ELR (cell line): ENCODE data around the gene OLIG2.

Experiments
- DNase-seq: peaks from one replicate; pipeline ENCODE4 v3.0.0-alpha.2; 2015; ENCODE audit warnings: low read depth

Gene OLIG2

DNA sequence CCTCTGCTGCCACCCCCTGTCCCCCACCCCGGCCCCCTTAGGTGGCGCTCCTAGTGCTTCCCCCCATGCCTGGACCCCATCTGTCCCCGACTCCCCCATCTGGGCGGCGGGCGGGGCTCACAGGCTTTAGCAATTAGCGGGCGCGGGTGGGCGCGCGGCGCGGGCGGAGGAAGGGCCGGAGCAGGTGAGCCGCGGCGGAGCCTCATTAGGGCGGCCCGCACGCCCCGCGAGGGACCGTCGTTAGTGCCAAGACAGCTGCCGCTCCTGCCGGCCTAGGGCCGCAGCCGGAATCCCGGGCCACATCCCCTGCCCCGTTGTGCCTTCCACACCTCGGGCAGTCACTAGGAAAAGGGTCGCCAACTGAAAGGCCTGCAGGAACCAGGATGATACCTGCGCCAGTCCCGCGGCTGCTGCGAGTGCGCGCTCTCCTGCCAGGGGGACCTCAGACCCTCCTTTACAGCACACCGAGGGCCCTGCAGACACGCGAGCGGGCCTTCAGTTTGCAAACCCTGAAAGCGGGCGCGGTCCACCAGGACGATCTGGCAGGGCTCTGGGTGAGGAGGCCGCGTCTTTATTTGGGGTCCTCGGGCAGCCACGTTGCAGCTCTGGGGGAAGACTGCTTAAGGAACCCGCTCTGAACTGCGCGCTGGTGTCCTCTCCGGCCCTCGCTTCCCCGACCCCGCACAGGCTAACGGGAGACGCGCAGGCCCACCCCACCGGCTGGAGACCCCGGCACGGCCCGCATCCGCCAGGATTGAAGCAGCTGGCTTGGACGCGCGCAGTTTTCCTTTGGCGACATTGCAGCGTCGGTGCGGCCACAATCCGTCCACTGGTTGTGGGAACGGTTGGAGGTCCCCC is 7.6 kb downstream of the OLIG2 start:
- no peak for DNase-seq

DNA sequence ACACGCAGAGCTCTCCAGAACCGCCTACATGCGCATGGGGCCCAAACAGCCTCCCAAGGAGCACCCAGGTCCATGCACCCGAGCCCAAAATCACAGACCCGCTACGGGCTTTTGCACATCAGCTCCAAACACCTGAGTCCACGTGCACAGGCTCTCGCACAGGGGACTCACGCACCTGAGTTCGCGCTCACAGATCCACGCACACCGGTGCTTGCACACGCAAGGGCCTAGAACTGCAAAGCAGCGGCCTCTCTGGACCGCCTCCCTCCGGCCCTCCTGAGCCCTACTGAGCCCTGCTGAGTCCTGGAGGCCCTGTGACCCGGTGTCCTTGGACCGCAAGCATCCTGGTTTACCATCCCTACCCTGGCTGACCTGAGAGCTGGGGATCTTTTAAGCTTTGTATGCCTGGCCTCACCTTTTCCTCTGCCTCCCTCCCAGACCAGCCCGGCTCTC is 8.3 kb downstream of the OLIG2 start:
- DNase-seq: no peak

DNA sequence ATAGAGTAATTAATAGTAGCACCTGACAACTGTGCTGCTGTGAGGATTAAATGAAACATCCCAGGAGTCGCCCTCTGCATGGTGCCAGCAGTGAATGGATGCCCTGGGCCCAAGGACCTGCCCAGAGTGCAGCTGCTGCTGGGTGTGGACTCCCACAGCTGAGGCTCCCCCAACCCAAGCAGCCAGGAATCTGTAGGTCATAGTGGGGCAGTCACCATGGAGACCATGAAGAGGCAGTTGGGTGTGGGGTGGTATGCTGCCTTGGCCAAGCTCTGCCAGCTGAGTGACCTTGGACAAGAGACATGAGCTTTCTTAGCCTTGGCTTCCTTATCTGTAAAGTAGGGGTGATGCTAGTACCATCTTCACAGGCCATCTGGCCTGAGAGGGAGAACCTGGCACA is 9.4 kb downstream of the OLIG2 start:
- no peak for DNase-seq

DNA sequence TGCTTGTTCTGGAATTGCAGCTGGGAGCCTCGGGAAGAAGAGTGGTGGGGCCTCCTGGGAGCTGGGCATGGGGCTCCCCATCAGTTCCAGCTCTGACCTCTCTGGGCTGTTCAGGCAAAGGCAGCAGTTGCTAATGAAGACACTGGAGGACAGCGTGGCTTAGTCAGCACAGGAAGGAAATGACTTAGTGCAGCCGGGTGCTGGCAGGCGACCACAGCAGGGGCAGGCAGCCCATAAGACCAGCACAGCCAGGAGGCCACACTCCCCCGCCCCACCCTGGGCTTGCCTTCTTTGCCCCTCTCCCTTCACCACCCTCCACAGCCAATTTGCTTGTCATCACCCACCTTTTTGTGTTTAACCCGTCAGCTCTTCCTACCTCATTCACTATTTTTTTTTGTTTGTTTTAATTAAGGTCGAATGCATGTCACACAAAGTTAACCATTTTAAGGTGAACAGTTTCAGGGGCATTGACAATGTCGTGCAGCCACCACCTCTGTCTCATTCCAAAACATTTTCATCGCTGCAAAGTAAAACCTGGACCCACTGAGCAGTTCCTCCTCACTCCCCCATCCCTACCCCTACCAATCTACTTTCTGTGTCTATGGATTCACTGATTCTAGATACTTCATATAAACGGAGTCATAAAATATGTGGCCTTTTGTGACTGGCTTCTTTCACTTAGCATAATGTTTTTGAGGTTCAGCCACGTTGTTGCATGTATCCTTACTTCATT is 10.9 kb downstream of the OLIG2 start:
- peak; percentile 81 for DNase-seq

DNA sequence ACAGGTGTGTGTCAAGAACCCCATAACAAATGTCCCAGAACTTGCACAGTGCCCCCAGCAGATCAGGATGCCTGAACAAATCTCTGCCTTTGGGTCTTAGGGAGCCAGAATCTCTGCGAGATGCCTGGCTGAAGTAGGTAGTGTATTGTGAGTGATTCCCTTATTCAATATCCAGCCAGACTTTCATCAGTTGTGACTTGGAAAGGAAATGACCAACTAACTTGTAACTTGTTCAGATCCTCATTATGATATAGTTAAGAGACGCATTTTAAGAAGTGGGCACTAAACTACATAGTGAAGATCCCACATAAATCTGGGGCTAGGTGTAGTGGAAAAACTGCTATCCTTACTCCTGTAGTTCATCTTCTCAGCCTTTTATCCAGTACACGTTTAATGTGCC is 11.8 kb downstream of the OLIG2 start:
- no peak for DNase-seq

- DNase-seq: no peak
Observed at GRCh38 chr21:33039536-33039935, 13.8 kb downstream of the OLIG2 start.

- DNase-seq: no peak
Observed at GRCh38 chr21:33040215-33040614, 14.5 kb downstream of the OLIG2 start.

DNA sequence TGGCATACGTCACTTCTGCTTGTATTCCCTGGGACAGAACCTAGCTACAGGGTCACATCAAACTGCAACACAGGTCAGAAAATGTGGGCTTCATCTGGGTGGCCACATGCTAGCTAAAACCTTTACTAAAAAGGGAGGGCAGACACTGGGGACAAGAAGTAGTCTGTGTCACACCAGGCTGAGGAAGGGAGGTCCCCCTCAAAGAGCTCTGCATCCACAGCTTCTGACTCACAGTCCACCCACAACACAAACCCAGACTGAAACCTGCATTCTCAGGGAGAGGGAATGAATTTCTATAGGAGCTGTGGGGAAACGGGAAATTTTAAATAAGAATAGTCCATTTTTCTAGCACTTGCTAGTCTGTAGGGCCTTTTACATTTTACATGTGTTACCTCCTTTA is 16.2 kb downstream of the OLIG2 start:
- DNase-seq: peak; percentile 51

GRCh38 chr21:33042812-33043211 is 17.1 kb downstream of the OLIG2 start:
- peak; percentile 90 for DNase-seq

DNA sequence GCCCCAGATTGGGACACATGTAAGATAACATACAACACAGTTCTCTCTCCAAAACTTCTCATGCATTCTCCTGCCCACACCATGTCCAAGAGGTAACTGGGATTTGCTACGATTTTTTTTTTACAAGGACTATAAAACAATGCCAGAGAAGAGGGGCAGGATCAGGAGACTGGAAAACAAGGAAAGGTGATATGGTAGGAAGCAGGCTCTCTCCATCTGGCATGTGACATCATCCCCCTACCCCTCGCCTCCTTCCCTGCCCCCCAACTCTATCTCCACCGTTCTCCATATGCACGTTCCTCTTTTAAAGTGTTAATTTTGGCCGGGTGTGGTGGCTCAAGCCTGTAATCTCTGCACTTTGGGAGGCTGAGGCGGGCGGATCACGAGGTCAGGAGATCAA is 20.7 kb downstream of the OLIG2 start:
- no peak for DNase-seq

DNA sequence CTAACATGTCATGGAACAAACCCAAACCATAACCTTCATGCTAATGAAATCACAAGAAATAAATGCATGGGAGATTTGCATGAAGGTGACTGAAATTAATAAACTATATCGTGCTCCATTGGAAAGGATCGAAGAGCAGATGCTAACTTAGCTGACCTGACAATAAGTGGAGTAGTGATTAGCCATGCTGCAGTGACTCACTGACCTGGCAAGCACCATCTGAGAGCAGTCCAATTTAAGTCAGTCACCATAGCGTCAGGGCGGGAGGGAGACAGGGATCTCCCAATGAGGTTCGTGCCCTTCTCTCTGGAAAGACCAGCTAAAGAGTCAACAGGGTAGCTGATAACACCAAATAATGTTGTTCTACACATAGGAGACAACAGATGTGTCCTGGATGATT is 21.5 kb downstream of the OLIG2 start:
- DNase-seq: peak; percentile 53

DNA sequence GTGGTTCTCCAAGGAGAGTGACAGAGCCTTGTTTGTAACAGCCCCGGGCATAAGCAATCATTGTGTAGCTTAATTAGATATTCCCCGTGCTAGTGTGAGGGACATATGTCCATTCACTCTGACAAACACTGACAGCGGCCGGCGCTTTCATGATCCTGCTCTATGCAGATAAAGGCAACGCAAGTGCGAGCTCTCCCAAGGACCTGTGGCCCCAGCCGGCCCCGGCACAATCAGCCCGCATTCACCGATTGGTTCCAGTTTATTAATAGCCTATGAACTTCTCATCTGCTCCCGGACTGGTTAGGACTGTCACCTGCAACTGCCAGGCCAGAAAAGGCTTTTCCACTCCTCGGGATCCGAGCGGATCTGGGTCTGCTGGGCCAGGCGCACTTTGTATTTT is 26.2 kb downstream of the OLIG2 start:
- DNase-seq: no peak

GRCh38 chr21:33053951-33054350 is 28.2 kb downstream of the OLIG2 start:
- no peak for DNase-seq

DNA sequence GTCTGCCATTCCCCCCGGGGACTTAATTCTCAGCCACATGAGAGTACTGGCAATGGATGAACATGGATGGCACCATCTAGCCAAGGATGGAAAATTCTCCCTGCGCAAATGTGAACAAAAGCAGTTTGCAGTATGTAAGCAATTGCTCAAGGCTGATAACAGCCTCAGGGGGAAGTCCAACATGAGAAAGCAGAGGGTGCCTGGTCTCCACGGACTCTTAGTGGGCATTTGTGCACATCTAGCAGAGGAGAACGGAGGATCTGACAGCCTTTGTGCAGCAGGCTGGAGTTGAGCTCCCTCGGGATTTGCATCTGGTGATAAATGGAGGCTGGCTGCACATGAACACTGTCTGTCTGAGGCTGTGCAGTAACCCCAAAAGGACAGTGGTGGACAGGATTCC is 30.3 kb downstream of the OLIG2 start:
- no peak for DNase-seq

DNA sequence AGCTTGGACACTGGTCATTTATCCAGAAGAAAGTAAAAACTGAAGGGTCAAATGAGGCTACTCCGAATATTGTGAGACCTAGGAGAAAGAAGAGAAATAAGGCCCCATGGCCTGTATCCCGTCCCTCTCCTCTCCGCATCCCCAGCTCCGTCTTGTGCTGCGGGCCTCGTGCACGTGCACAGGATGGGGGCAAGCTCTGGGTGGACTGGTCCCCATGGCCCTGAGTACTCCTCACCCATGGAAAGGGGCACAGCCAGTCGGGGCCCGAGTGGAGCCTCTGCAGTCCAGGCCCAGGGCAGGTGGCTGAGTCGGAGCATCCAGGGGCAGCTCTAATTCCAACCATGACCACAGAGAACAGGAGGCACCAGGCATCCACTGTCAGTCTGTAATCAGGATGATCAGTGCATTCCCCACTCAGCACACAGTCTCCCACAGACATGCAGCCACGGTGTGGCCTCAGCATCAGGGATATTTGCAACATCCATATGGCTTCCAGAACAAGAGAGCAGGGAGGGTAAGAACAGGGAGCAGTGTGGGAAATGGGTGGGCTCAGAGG is 31.7 kb downstream of the OLIG2 start:
- no peak for DNase-seq

GRCh38 chr21:33058527-33058926 is 32.8 kb downstream of the OLIG2 start:
- DNase-seq: no peak

DNA sequence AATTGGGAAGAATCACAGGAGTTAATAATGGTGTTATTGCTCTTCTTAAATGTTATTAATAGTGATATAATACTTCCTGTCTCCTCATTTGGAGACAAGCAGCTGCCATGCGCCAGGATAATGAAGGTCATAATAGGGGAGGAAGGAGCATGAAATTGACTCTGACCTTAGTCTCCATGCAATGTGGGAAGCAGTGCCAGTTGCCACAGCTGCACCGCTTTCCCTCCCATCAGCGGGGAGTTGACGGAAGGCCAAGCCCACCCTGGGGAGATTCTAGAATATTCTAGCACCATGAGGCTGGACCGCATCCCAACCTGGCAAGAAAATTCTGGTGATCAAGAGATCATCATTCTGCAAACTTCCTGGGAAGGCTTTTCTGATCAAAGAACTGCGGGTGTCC is 33.2 kb downstream of the OLIG2 start:
- no peak for DNase-seq

DNA sequence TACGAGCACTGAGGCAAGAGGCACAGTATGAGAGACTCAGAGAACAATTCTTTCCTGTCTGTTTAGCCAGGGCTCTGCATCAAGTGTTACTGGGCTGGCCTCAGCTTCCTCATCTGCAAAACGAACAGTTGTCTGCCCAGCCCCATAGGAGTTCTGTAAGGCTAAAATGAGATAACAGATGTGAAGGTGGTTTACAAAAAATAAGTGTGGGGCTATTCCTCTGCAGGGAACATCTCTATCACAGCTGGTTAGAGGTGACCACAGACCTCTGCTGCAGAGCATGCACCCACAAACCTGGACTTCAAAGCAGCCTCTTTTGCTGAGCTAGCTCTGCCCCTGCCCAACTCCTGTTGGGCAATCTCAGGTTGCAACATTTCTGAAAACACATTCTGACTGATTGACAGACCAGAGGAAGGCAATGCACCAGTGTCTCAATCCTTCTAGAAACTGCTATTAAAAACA is 33.7 kb downstream of the OLIG2 start:
- DNase-seq: no peak

- no peak for DNase-seq
Observed at GRCh38 chr21:33061233-33061632, 35.5 kb downstream of the OLIG2 start.

DNA sequence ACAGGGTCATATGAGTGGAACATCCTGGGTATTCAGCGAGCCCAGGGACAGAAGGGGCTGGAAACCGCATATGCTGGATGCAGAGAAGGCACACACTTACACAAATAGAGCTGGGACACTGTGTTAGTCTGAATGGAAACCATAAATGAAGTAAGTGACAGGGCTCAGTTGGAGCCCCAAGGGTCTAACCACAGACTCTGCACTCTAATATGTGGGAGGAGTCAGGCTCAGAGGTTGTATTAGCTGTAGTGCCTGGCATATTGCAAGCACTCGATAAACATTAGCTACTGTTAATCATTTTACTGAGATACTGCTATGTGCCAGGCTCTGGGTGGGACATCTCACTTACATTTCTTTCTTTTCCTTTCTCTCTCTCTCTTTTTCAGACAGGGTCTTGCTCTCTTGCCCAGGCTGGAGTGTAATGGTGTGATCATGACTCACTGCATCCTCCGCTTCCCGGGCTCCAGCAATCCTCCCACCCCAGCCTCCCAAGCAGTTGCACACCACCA is 37.7 kb downstream of the OLIG2 start:
- DNase-seq: no peak

DNA sequence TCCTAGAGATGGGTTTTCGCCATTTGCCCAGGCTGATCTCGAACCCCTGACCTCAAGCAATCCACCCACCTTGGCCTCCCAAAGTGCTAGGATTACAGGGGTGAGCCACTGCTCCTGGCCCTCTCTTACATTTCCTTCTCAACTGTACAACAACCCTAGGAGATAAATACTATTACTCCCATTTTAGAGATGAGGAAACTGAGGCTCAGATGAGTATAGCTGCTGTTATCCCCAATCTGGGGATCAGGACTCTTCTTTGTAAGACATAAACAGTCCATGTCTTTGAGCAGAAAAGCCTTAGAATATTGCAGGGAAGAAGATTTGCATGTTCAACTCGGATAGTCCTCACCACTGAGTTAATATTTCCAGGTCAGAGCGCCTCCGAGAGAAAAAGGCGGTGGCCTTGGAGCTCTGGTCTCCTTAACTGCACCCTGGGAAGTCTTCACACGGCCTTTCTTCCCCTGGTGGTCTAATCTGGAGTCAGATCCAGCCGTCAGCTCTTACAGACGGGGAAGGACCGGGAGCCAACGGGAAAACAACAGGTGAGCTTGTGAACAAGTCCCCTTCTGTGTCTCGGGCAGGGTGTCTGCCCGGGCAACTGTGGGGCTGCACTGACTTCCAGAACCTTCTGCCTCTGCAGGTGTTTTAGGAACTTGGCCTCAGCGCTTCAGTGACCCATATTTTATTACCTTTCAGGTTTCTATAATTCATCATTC is 38.3 kb downstream of the OLIG2 start:
- no peak for DNase-seq
